ENCODE measurements around the gene SLC9A9. TPM values are rescaled to one million over a fixed set of nuclear protein-coding genes. Genes with fewer than 3 reads are reported as not detected.

SLC9A9 gene
- polyA plus RNA-seq, 1 donor from 2014 or later, result 0.54 TPM

- Histone ChIP-seq H2AFZ (ENCODE audit: low read depth, low read length) (no peak overlapping the region), H3K4me2 (ENCODE audit: low read length) (no peak overlapping the region)
- no peak for TF ChIP-seq TAF1 (IDR thresholded peaks at IDR 0.05; ENCODE audit: low read depth)
- TF ChIP-seq REST (IDR thresholded peaks at IDR 0.05; ENCODE audit: borderline replicate concordance), result no peak
- no peak for TF ChIP-seq POLR2AphosphoS5 (IDR thresholded peaks at IDR 0.05)
- TF ChIP-seq RAD21 (conservative IDR thresholded peaks at IDR 0.05), result no peak
- no peak for TF ChIP-seq CTCF (IDR thresholded peaks at IDR 0.05; ENCODE audit: poor library complexity, severe bottlenecking)
- TF ChIP-seq EZH2 (IDR thresholded peaks at IDR 0.05; ENCODE audit: borderline replicate concordance, insufficient read depth, low read length, poor library complexity, severe bottlenecking), result no peak
These were observed 199.6 kb downstream of the SLC9A9 start for GRCh38 chr3:143648708-143649107.

GRCh38 chr3:143648218-143648617, 200.1 kb downstream of the SLC9A9 start:
- Histone ChIP-seq H3K79me2 (replicated peaks; ENCODE audit: insufficient read depth, low read length) (no peaks in the 10 kb centered on the region), H3K36me3 (ENCODE audit: insufficient read depth, low read length) (no peaks in the 10 kb centered on the region), H3K9me2 (ENCODE audit: insufficient read depth, low read length) (no peaks in the 10 kb centered on the region), H3K4me3 (ENCODE audit: low read length) (no peak overlapping the region), H2AFZ (ENCODE audit: low read depth, low read length) (no peak overlapping the region), H3K9me3 (ENCODE audit: low read length) (no peaks in the 10 kb centered on the region), H3F3A (ENCODE audit: insufficient read depth, low read length, poor library complexity, severe bottlenecking) (no peaks in the 10 kb centered on the region), H3K27ac (ENCODE audit: low read length) (no peak overlapping the region), H3K27me3 (ENCODE audit: insufficient read depth, low read depth, low read length) (no peaks in the 10 kb centered on the region), H4K20me1 (ENCODE audit: insufficient read depth) (no peaks in the 10 kb centered on the region), H3K9ac (ENCODE audit: low read length) (no peak overlapping the region), H3K4me2 (ENCODE audit: low read length) (no peak overlapping the region)
- TF ChIP-seq MXI1 (conservative IDR thresholded peaks at IDR 0.05; ENCODE audit: poor library complexity, severe bottlenecking) (no peak), SMC3 (conservative IDR thresholded peaks at IDR 0.05; ENCODE audit: poor library complexity) (no peak), CTCF (IDR thresholded peaks at IDR 0.05; ENCODE audit: poor library complexity, severe bottlenecking) (no peak), RAD21 (conservative IDR thresholded peaks at IDR 0.05) (no peak), REST (IDR thresholded peaks at IDR 0.05; ENCODE audit: borderline replicate concordance) (no peak), POLR2AphosphoS5 (IDR thresholded peaks at IDR 0.05) (no peak), TAF1 (IDR thresholded peaks at IDR 0.05; ENCODE audit: low read depth) (no peak), EP300 (conservative IDR thresholded peaks at IDR 0.05; ENCODE audit: poor library complexity, severe bottlenecking) (no peak), EZH2 (IDR thresholded peaks at IDR 0.05; ENCODE audit: borderline replicate concordance, insufficient read depth, low read length, poor library complexity, severe bottlenecking) (no peak)

More at GRCh38 chr3:143648708-143649107, 199.6 kb downstream of the SLC9A9 start:
- Histone ChIP-seq H3K79me2 (replicated peaks; ENCODE audit: insufficient read depth, low read length) (no peaks in the 10 kb centered on the region), H3K9me2 (ENCODE audit: insufficient read depth, low read length) (no peaks in the 10 kb centered on the region), H3K9me3 (ENCODE audit: low read length) (no peaks in the 10 kb centered on the region), H4K20me1 (ENCODE audit: insufficient read depth) (no peaks in the 10 kb centered on the region), H3K27me3 (ENCODE audit: insufficient read depth, low read depth, low read length) (no peaks in the 10 kb centered on the region), H3K27ac (ENCODE audit: low read length) (no peak overlapping the region), H3K9ac (ENCODE audit: low read length) (no peak overlapping the region), H3K36me3 (ENCODE audit: insufficient read depth, low read length) (no peaks in the 10 kb centered on the region), H3K4me3 (ENCODE audit: low read length) (no peak overlapping the region), H3F3A (ENCODE audit: insufficient read depth, low read length, poor library complexity, severe bottlenecking) (no peaks in the 10 kb centered on the region)
